Endodermal cell (in vitro differentiated cells): ENCODE data around the gene TNFAIP8L1. TPM values are rescaled to one million over a fixed set of nuclear protein-coding genes. Genes with fewer than 3 reads are reported as not detected.

Experiments
- DNase-seq: peaks from one replicate; pipeline ENCODE4 v3.0.0-alpha.2; 2017
- H3K27ac ChIP-seq: 2 replicates; pipeline ENCODE4 v1.5.1; 2013; ENCODE audit warnings: mild to moderate bottlenecking, low read depth, low read length, moderate library complexity
- H3K27me3 ChIP-seq: 2 replicates; pipeline ENCODE4 v1.6.1; 2013; ENCODE audit warnings: mild to moderate bottlenecking, low read length, moderate library complexity; ENCODE audit not compliant: insufficient read depth, control insufficient read depth, poor library complexity, severe bottlenecking
- H3K36me3 ChIP-seq: 2 replicates; pipeline ENCODE4 v1.7.0; 2013; ENCODE audit warnings: mild to moderate bottlenecking, low read length, moderate library complexity; ENCODE audit not compliant: control insufficient read depth, insufficient read depth
- H3K4me1 ChIP-seq: one replicate; pipeline ENCODE4 v1.7.0; 2013; ENCODE audit warnings: low read length; ENCODE audit not compliant: control insufficient read depth, insufficient read depth
- H3K4me3 ChIP-seq: 2 replicates; pipeline ENCODE4 v1.5.1; 2013; ENCODE audit warnings: mild to moderate bottlenecking, low read length, moderate library complexity
- H3K9ac ChIP-seq: 2 replicates; pipeline ENCODE4 v1.6.1; 2013; ENCODE audit warnings: mild to moderate bottlenecking, low read length, moderate library complexity; ENCODE audit not compliant: poor library complexity, severe bottlenecking; ENCODE audit errors: extremely low read depth
- H3K9me3 ChIP-seq: 2 replicates; pipeline ENCODE4 v1.6.1; 2013; ENCODE audit warnings: mild to moderate bottlenecking, low read length, moderate library complexity; ENCODE audit not compliant: control insufficient read depth
- H3K27ac Mint-ChIP-seq: 2 replicates; pipeline ENCODE4 v1.8.0; 2020; ENCODE audit warnings: mixed read lengths
- H3K27me3 Mint-ChIP-seq: 2 replicates; pipeline ENCODE4 v1.8.0; 2021; ENCODE audit warnings: mild to moderate bottlenecking, mixed read lengths; ENCODE audit not compliant: insufficient read depth
- H3K36me3 Mint-ChIP-seq: 2 replicates; pipeline ENCODE4 v1.8.0; 2020; ENCODE audit warnings: low read depth, mixed read lengths
- H3K4me1 Mint-ChIP-seq: 2 replicates; pipeline ENCODE4 v1.8.0; 2020; ENCODE audit warnings: mixed read lengths
- H3K4me3 Mint-ChIP-seq: 2 replicates; pipeline ENCODE4 v1.8.0; 2020; ENCODE audit warnings: mild to moderate bottlenecking, moderate library complexity, mixed read lengths
- H3K9me3 Mint-ChIP-seq: 2 replicates; pipeline ENCODE4 v1.8.0; 2020; ENCODE audit warnings: mild to moderate bottlenecking, mixed read lengths
- WGBS, 2 experiments: methylation state at CpG; one replicate each; pipeline versions ENCODE4 v1.1.5 to v1.1.7; 2013; ENCODE audit warnings: missing lambda C conversion rate in 2 of 2, mixed read lengths in 1 of 2; ENCODE audit not compliant: insufficient coverage in 1 of 2, insufficient read length in 1 of 2; 5-methylcytosine and 5-hydroxymethylcytosine counted together
- total RNA-seq, 2 donors: library from RNA; stranded (reverse); fragmentation: NEBNext Ultra II Directional in 1 of 2; extraction: Animal tissue kit (Norgen Biotek cat#: 25700) in 1 of 2; gene quantifications; 2 replicates in 1 of 2; 3 replicates in 1 of 2; pipeline ENCODE4 v1.2.1, GENCODE V29; 2021
- TF ChIP-seq, protein P1 (sequence below): fragments of 200-600 bp; sonication (generic); conservative IDR thresholded peaks from 2 replicates; pipeline ENCODE4 v1.5.0; 2021; ENCODE audit warnings: antibody characterized with exemption, mild to moderate bottlenecking

TNFAIP8L1 gene
- total RNA-seq, 2 donors from 2014 or later = 18.1 to 25.5 TPM

- no peaks in the 10 kb centered on the region for H3K9me3 Mint-ChIP-seq
- Histone ChIP-seq H3K27ac (no peak overlapping the region), H3K9ac (no peak overlapping the region), H3K36me3 (peaks cover 30% of the 10 kb centered on the region), H3K4me1 (no peaks in the 10 kb centered on the region), H3K9me3 (no peaks in the 10 kb centered on the region), H3K4me3 (no peak overlapping the region), H3K27me3 (no peaks in the 10 kb centered on the region)
- 94 to 97% methylated on average over 22 to 25 of the region's 26 CpGs for WGBS, 2 experiments
- H3K36me3 Mint-ChIP-seq = peaks cover 54% of the 10 kb centered on the region
- no peak for DNase-seq
- no peaks in the 10 kb centered on the region for H3K4me1 Mint-ChIP-seq
- H3K27me3 Mint-ChIP-seq = no peaks in the 10 kb centered on the region
- H3K4me3 Mint-ChIP-seq = no peak overlapping the region
- TF ChIP-seq, protein P1, sequence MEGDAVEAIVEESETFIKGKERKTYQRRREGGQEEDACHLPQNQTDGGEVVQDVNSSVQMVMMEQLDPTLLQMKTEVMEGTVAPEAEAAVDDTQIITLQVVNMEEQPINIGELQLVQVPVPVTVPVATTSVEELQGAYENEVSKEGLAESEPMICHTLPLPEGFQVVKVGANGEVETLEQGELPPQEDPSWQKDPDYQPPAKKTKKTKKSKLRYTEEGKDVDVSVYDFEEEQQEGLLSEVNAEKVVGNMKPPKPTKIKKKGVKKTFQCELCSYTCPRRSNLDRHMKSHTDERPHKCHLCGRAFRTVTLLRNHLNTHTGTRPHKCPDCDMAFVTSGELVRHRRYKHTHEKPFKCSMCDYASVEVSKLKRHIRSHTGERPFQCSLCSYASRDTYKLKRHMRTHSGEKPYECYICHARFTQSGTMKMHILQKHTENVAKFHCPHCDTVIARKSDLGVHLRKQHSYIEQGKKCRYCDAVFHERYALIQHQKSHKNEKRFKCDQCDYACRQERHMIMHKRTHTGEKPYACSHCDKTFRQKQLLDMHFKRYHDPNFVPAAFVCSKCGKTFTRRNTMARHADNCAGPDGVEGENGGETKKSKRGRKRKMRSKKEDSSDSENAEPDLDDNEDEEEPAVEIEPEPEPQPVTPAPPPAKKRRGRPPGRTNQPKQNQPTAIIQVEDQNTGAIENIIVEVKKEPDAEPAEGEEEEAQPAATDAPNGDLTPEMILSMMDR = no peak
- H3K27ac Mint-ChIP-seq = no peak overlapping the region
Observed at GRCh38 chr19:4688587-4688986, 49.3 kb downstream of the TNFAIP8L1 start.

- Histone ChIP-seq H3K4me3 (no peak overlapping the region), H3K27ac (no peak overlapping the region), H3K27me3 (no peaks in the 10 kb centered on the region), H3K9me3 (no peaks in the 10 kb centered on the region), H3K9ac (no peak overlapping the region), H3K36me3 (peaks cover 35% of the 10 kb centered on the region), H3K4me1 (no peaks in the 10 kb centered on the region)
- Mint-ChIP-seq H3K36me3 (peaks cover 53% of the 10 kb centered on the region), H3K4me3 (no peak overlapping the region), H3K9me3 (no peaks in the 10 kb centered on the region), H3K4me1 (no peaks in the 10 kb centered on the region), H3K27ac (no peak overlapping the region), H3K27me3 (no peaks in the 10 kb centered on the region)
- no peak for DNase-seq
- TF ChIP-seq, protein P1 = no peak
- WGBS, 2 experiments = 89 to 95% methylated on average over 16 to 19 of the region's 19 CpGs
Observed at GRCh38 chr19:4689403-4689802, 50.1 kb downstream of the TNFAIP8L1 start.

DNA sequence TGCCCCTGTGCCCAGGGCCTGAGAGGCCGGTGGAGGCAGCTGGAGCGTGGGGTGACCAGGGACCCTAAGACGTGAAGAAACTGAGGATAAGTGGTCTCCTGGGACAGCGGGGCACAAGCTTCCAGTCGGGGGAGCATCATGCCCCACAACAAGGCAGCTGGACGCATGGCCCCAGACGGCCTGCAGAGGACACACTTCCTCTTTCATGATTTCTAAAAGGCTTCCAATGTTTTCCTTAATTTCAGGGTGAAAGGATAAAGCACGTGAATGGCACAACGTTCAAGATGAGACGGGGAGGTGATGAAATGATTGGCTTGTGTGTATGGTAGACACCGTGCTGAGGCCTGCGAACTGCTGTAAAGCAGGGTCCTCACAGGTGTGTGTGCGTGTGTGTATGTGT, 51.0 kb downstream of the TNFAIP8L1 start:
- Histone ChIP-seq H3K4me3 (no peak overlapping the region), H3K4me1 (no peaks in the 10 kb centered on the region), H3K36me3 (peaks cover 45% of the 10 kb centered on the region), H3K9ac (no peak overlapping the region), H3K27me3 (no peaks in the 10 kb centered on the region), H3K9me3 (no peaks in the 10 kb centered on the region), H3K27ac (no peak overlapping the region)
- no peak for DNase-seq
- Mint-ChIP-seq H3K4me3 (no peak overlapping the region), H3K4me1 (no peaks in the 10 kb centered on the region), H3K9me3 (no peaks in the 10 kb centered on the region), H3K27ac (peak overlapping the region; percentile 10), H3K27me3 (no peaks in the 10 kb centered on the region), H3K36me3 (peaks cover 56% of the 10 kb centered on the region)
- TF ChIP-seq, protein P1 = no peak
- 90 to 96% methylated on average over 12 to 13 of the region's 13 CpGs for WGBS, 2 experiments
